H9 (cell line): ENCODE results near the gene RHOC. TPM values are rescaled to one million over a fixed set of nuclear protein-coding genes. Genes with fewer than 3 reads are reported as not detected.

ENCODE experiments used
- DNase-seq: peaks from one replicate; pipeline ENCODE4 v3.0.0-alpha.2; 2017
- H2AFZ ChIP-seq: one replicate; pipeline ENCODE4 v1.6.1; 2013; ENCODE audit warnings: mild to moderate bottlenecking, low read length, control low read depth, moderate library complexity
- H2AK5ac ChIP-seq: 2 replicates; pipeline ENCODE4 v1.6.1; 2013; ENCODE audit warnings: low read length, control low read depth, mixed read lengths; ENCODE audit not compliant: insufficient read length
- H2BK120ac ChIP-seq: one replicate; pipeline ENCODE4 v1.6.1; 2013; ENCODE audit warnings: low read depth, mild to moderate bottlenecking, low read length, control low read depth, inconsistent platforms; ENCODE audit not compliant: poor library complexity, severe bottlenecking
- H2BK12ac ChIP-seq: 2 replicates; pipeline ENCODE4 v1.6.1; 2013; ENCODE audit warnings: low read length, control low read depth, mixed read lengths, low read depth; ENCODE audit not compliant: insufficient read length
- H2BK15ac ChIP-seq: 2 replicates; pipeline ENCODE4 v1.6.1; 2013; ENCODE audit warnings: low read depth, low read length, control low read depth
- H2BK20ac ChIP-seq: one replicate; pipeline ENCODE4 v1.6.1; 2013; ENCODE audit warnings: low read depth, mild to moderate bottlenecking, low read length, control low read depth, inconsistent platforms; ENCODE audit not compliant: poor library complexity, severe bottlenecking
- H2BK5ac ChIP-seq: 2 replicates; pipeline ENCODE4 v1.6.1; 2013; ENCODE audit warnings: low read length, control low read depth, mixed read lengths; ENCODE audit not compliant: insufficient read length
- H3K14ac ChIP-seq: 2 replicates; pipeline ENCODE4 v1.6.1; 2013; ENCODE audit warnings: low read length, control low read depth; ENCODE audit not compliant: insufficient read depth
- H3K18ac ChIP-seq: 2 replicates; pipeline ENCODE4 v1.6.1; 2013; ENCODE audit warnings: low read depth, mild to moderate bottlenecking, mixed read lengths, low read length, control low read depth; ENCODE audit not compliant: insufficient read length
- H3K23ac ChIP-seq: 2 replicates; pipeline ENCODE4 v1.6.1; 2013; ENCODE audit warnings: low read length, control low read depth, mixed read lengths, low read depth; ENCODE audit not compliant: insufficient read length
- H3K23me2 ChIP-seq: 2 replicates; pipeline ENCODE4 v1.6.1; 2013; ENCODE audit warnings: low read depth, mild to moderate bottlenecking, mixed read lengths, low read length, control low read depth; ENCODE audit not compliant: insufficient read length, poor library complexity, severe bottlenecking
- H3K27ac ChIP-seq: 2 replicates; pipeline ENCODE4 v1.5.1; 2013; ENCODE audit warnings: low read length, control low read depth, mixed read lengths, low read depth; ENCODE audit not compliant: insufficient read length
- H3K27me3 ChIP-seq: 2 replicates; pipeline ENCODE4 v1.6.1; 2013; ENCODE audit warnings: low read length, control low read depth, inconsistent platforms; ENCODE audit not compliant: insufficient read depth
- H3K4ac ChIP-seq: 2 replicates; pipeline ENCODE4 v1.6.1; 2013; ENCODE audit warnings: low read depth, mild to moderate bottlenecking, control low read depth, inconsistent platforms, low read length, moderate library complexity
- H3K4me1 ChIP-seq: 2 replicates; pipeline ENCODE4 v1.6.1; 2013; ENCODE audit warnings: low read length, control low read depth, inconsistent platforms; ENCODE audit not compliant: insufficient read depth
- H3K4me2 ChIP-seq: 2 replicates; pipeline ENCODE4 v1.6.1; 2013; ENCODE audit warnings: low read length, control low read depth, mixed read lengths; ENCODE audit not compliant: insufficient read length, insufficient read depth
- H3K56ac ChIP-seq: 2 replicates; pipeline ENCODE4 v1.6.1; 2013; ENCODE audit warnings: low read depth, mild to moderate bottlenecking, mixed read lengths, low read length, control low read depth; ENCODE audit not compliant: insufficient read length
- H3K79me1 ChIP-seq: 2 replicates; pipeline ENCODE4 v1.6.1; 2013; ENCODE audit warnings: low read depth, mild to moderate bottlenecking, moderate library complexity, low read length, control low read depth, inconsistent platforms; ENCODE audit not compliant: insufficient read depth, poor library complexity, severe bottlenecking
- H3K79me2 ChIP-seq: 2 replicates; pipeline ENCODE4 v1.6.1; 2013; ENCODE audit warnings: low read length, control low read depth, inconsistent platforms; ENCODE audit not compliant: insufficient read depth
- H3K9ac ChIP-seq: 2 replicates; pipeline ENCODE4 v1.6.1; 2013; ENCODE audit warnings: low read length, control low read depth, mixed read lengths; ENCODE audit not compliant: insufficient read length; ENCODE audit errors: extremely low read depth
- H3K9me3 ChIP-seq: one replicate; pipeline ENCODE4 v1.6.1; 2013; ENCODE audit warnings: low read depth, low read length, inconsistent platforms; ENCODE audit not compliant: control insufficient read depth
- H3T11ph ChIP-seq: one replicate; pipeline ENCODE4 v1.6.1; 2013; ENCODE audit warnings: mild to moderate bottlenecking, low read length, control low read depth, inconsistent platforms
- H4K20me1 ChIP-seq: one replicate; pipeline ENCODE4 v1.6.1; 2013; ENCODE audit not compliant: control insufficient read depth, insufficient read length, insufficient read depth
- H4K5ac ChIP-seq: 2 replicates; pipeline ENCODE4 v1.6.1; 2013; ENCODE audit warnings: low read depth, mild to moderate bottlenecking, mixed read lengths, low read length, control low read depth; ENCODE audit not compliant: insufficient read length
- H4K8ac ChIP-seq: replicated peaks from 2 replicates; pipeline ENCODE4 v1.6.1; 2013; ENCODE audit warnings: low read length, control low read depth, mixed read lengths, low read depth; ENCODE audit not compliant: insufficient read length
- H4K91ac ChIP-seq: 2 replicates; pipeline ENCODE4 v1.6.1; 2013; ENCODE audit warnings: low read depth, mild to moderate bottlenecking, moderate library complexity, mixed read lengths, low read length, control low read depth; ENCODE audit not compliant: insufficient read length
- H3K27ac Mint-ChIP-seq, 3 experiments: 2 replicates in 2 of 3; 3 replicates in 1 of 3; pipeline ENCODE4 v1.8.0; 2020 to 2021; ENCODE audit warnings: mixed read lengths in 3 of 3, mild to moderate bottlenecking in 1 of 3, moderate library complexity in 1 of 3
- H3K27me3 Mint-ChIP-seq: 2 replicates; pipeline ENCODE4 v1.8.0; 2021; ENCODE audit warnings: low read depth, mild to moderate bottlenecking, moderate library complexity, mixed read lengths
- H3K36me3 Mint-ChIP-seq, 3 experiments: 2 replicates in 2 of 3; 3 replicates in 1 of 3; pipeline ENCODE4 v1.8.0; 2020 to 2021; ENCODE audit warnings: low read depth in 3 of 3, mixed read lengths in 3 of 3; ENCODE audit not compliant: insufficient read depth in 1 of 3
- H3K4me1 Mint-ChIP-seq, 2 experiments: 2 replicates each; pipeline ENCODE4 v1.8.0; 2020; ENCODE audit warnings: mixed read lengths in 2 of 2
- H3K4me3 Mint-ChIP-seq, 2 experiments: 2 replicates in 1 of 2; 3 replicates in 1 of 2; pipeline ENCODE4 v1.8.0; 2020 to 2021; ENCODE audit warnings: mild to moderate bottlenecking in 2 of 2, mixed read lengths in 2 of 2, moderate library complexity in 1 of 2
- H3K9me3 Mint-ChIP-seq, 2 experiments: 2 replicates in 1 of 2; 3 replicates in 1 of 2; pipeline ENCODE4 v1.8.0; 2020; ENCODE audit warnings: mild to moderate bottlenecking in 2 of 2, mixed read lengths in 2 of 2, moderate library complexity in 1 of 2
- WGBS: extraction: QIAGEN DNeasy Blood & Tissue Kit; methylation state at CpG from one replicate; pipeline ENCODE4 v1.1.7; 2013; ENCODE audit warnings: missing lambda C conversion rate, low lambda C conversion rate, mixed read lengths; ENCODE audit not compliant: insufficient read length; ENCODE audit errors: extremely low coverage; 5-methylcytosine and 5-hydroxymethylcytosine counted together
- total RNA-seq: library from RNA; stranded (reverse); gene quantifications from 2 replicates; pipeline ENCODE4 v1.2.1, GENCODE V29; 2021
- TF ChIP-seq, protein P1 (sequence below): fragments of 200-600 bp; sonication (generic); conservative IDR thresholded peaks from 3 replicates; pipeline ENCODE4 v1.8.0; 2021; ENCODE audit warnings: antibody characterized with exemption, mild to moderate bottlenecking

RHOC gene
- total RNA-seq, 1 experiment from 2014 or later, result 68.9 TPM

DNA sequence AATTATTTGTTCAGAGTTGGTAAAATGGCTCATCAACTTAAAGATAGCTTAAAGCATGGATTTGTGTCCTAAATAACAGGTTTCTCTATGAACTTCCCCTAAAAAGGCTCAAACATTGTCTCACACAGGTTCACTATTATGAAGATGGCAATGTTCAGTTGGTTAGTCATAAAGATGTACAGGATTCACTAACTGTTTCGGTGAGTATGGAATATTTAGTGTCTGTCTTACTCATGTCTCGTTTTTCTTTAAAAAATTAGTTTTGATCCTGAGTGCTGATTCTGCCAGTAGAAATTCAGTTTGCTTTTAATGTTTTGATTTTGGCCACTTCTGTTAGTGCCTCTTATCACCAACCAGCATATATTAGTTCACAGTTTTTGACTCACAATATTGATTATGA lies 40.0 kb downstream of the RHOC start:
- Histone ChIP-seq H4K8ac (no peak overlapping the region), H2BK20ac (no peak overlapping the region), H3K27ac (no peak overlapping the region), H3K9ac (no peak overlapping the region), H2BK120ac (no peak overlapping the region), H3K18ac (no peak overlapping the region), H3K79me1 (no peaks in the 10 kb centered on the region), H3K27me3 (no peaks in the 10 kb centered on the region), H2AFZ (no peak overlapping the region), H3K4ac (no peak overlapping the region), H2AK5ac (no peak overlapping the region), H3K4me2 (no peak overlapping the region), H4K91ac (no peak overlapping the region), H3K56ac (no peak overlapping the region), H4K5ac (no peak overlapping the region), H2BK5ac (no peak overlapping the region), H3K23me2 (no peaks in the 10 kb centered on the region), H3K4me1 (no peaks in the 10 kb centered on the region), H3K9me3 (no peaks in the 10 kb centered on the region), H3T11ph (no peak overlapping the region), H3K79me2 (no peaks in the 10 kb centered on the region), H3K14ac (no peak overlapping the region), H3K23ac (no peak overlapping the region), H2BK15ac (no peak overlapping the region), H2BK12ac (no peak overlapping the region), H4K20me1 (no peaks in the 10 kb centered on the region)
- Mint-ChIP-seq H3K4me1 (peaks cover 17 to 19% of the 10 kb centered on the region in 2 experiments), H3K27ac (no peak overlapping the region), H3K4me3 (no peak overlapping the region), H3K9me3 (no peaks in the 10 kb centered on the region), H3K27me3 (no peaks in the 10 kb centered on the region), H3K36me3 (peaks cover 28 to 80% (median 75%) of the 10 kb centered on the region in 3 experiments; a peak in 6 of 7 replicates)
- WGBS, result no CpG with 5 or more reads among the region's 2 CpGs
- DNase-seq, result no peak
- TF ChIP-seq, protein P1, sequence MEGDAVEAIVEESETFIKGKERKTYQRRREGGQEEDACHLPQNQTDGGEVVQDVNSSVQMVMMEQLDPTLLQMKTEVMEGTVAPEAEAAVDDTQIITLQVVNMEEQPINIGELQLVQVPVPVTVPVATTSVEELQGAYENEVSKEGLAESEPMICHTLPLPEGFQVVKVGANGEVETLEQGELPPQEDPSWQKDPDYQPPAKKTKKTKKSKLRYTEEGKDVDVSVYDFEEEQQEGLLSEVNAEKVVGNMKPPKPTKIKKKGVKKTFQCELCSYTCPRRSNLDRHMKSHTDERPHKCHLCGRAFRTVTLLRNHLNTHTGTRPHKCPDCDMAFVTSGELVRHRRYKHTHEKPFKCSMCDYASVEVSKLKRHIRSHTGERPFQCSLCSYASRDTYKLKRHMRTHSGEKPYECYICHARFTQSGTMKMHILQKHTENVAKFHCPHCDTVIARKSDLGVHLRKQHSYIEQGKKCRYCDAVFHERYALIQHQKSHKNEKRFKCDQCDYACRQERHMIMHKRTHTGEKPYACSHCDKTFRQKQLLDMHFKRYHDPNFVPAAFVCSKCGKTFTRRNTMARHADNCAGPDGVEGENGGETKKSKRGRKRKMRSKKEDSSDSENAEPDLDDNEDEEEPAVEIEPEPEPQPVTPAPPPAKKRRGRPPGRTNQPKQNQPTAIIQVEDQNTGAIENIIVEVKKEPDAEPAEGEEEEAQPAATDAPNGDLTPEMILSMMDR, result no peak
